Fibroblast of lung (primary cell): Measurements from ENCODE around the gene ELP4. TPM values are rescaled to one million over a fixed set of nuclear protein-coding genes. Genes with fewer than 3 reads are reported as not detected.

Experiments
- DNase-seq, 2 donors: peaks; one replicate each; pipeline versions ENCODE4 v3.0.0 to v3.0.0-alpha.2; 2010; ENCODE audit warnings: low read depth in 2 of 2
- H2AFZ ChIP-seq: 2 replicates; pipeline ENCODE4 v1.5.1; 2012; ENCODE audit warnings: low read length, control low read depth, inconsistent platforms
- H3K27ac ChIP-seq: 2 replicates; pipeline ENCODE4 v1.5.1; 2011; ENCODE audit warnings: low read length, control low read depth; ENCODE audit not compliant: insufficient read depth
- H3K27me3 ChIP-seq: 2 replicates; pipeline ENCODE4 v1.5.1; 2011; ENCODE audit warnings: mild to moderate bottlenecking, low read length; ENCODE audit not compliant: control insufficient read depth, insufficient read depth
- H3K36me3 ChIP-seq: 2 replicates; pipeline ENCODE4 v1.5.1; 2011; ENCODE audit warnings: low read length; ENCODE audit not compliant: control insufficient read depth, insufficient read depth
- H3K4me1 ChIP-seq: 2 replicates; pipeline ENCODE4 v1.5.1; 2011; ENCODE audit warnings: low read length; ENCODE audit not compliant: control insufficient read depth, insufficient read depth; ENCODE audit errors: extremely low read depth
- H3K4me2 ChIP-seq: 2 replicates; pipeline ENCODE4 v1.5.1; 2011; ENCODE audit warnings: low read length, control low read depth; ENCODE audit not compliant: insufficient read depth; ENCODE audit errors: extremely low read depth
- H3K4me3 ChIP-seq, 4 experiments: fragments of 200-600 bp in 1 of 4; sonication (generic) in 1 of 4; replicated peaks in 1 of 4; 2 replicates each; pipeline ENCODE4 v1.5.1; 2011 to 2016; ENCODE audit warnings: low read length in 4 of 4, low read depth in 3 of 4, mild to moderate bottlenecking in 3 of 4, control low read depth in 2 of 4, inconsistent platforms in 1 of 4, mixed read lengths in 1 of 4; ENCODE audit not compliant: insufficient read depth in 1 of 4; ENCODE audit errors: control extremely low read depth in 1 of 4
- H3K79me2 ChIP-seq: 2 replicates; pipeline ENCODE4 v1.5.1; 2012; ENCODE audit warnings: mild to moderate bottlenecking, low read length, inconsistent platforms; ENCODE audit not compliant: control insufficient read depth, insufficient read depth
- H3K9ac ChIP-seq: 2 replicates; pipeline ENCODE4 v1.5.1; 2011; ENCODE audit warnings: mild to moderate bottlenecking, low read length, control low read depth; ENCODE audit not compliant: insufficient read depth
- H3K9me3 ChIP-seq: 2 replicates; pipeline ENCODE4 v1.5.1; 2012; ENCODE audit warnings: low read depth, low read length; ENCODE audit not compliant: control insufficient read depth, insufficient read depth
- H4K20me1 ChIP-seq: 2 replicates; pipeline ENCODE4 v1.5.1; 2011; ENCODE audit warnings: low read length; ENCODE audit not compliant: control insufficient read depth, insufficient read depth; ENCODE audit errors: extremely low read depth
- CTCF ChIP-seq, 2 donors: IDR thresholded peaks in 1 of 2; conservative IDR thresholded peaks in 1 of 2; 1 replicate in 1 of 2; 2 replicates in 1 of 2; pipeline ENCODE4 v1.5.1; 2011 to 2012; ENCODE audit warnings: low read length in 2 of 2, control low read depth in 1 of 2, inconsistent platforms in 1 of 2, low read depth in 1 of 2, mild to moderate bottlenecking in 1 of 2
- EZH2 ChIP-seq: IDR thresholded peaks from 2 replicates; pipeline ENCODE4 v1.5.1; 2012; ENCODE audit warnings: low read length, control low read depth, mild to moderate bottlenecking; ENCODE audit errors: missing control alignments
- polyA plus RNA-seq, 2 donors: library from polyadenylated mRNA; depleted of rRNA in 1 of 2; stranded (reverse) in 1 of 2; unstranded in 1 of 2; fragments of >200 nt; gene quantifications; 2 replicates each; pipeline ENCODE4 v1.2.1, GENCODE V29; 2011 to 2012; ENCODE audit warnings: missing spikeins in 1 of 2
- total RNA-seq: library from RNA; depleted of rRNA; stranded (reverse); fragments of >200 nt; gene quantifications from 2 replicates; pipeline ENCODE4 v1.2.1, GENCODE V29; 2014

The ELP4 gene
- total and polyA plus RNA-seq, 2 donors (not counting 1 experiment from before 2014, with no cell fraction given) = 11.7 to 13.1 TPM

DNA sequence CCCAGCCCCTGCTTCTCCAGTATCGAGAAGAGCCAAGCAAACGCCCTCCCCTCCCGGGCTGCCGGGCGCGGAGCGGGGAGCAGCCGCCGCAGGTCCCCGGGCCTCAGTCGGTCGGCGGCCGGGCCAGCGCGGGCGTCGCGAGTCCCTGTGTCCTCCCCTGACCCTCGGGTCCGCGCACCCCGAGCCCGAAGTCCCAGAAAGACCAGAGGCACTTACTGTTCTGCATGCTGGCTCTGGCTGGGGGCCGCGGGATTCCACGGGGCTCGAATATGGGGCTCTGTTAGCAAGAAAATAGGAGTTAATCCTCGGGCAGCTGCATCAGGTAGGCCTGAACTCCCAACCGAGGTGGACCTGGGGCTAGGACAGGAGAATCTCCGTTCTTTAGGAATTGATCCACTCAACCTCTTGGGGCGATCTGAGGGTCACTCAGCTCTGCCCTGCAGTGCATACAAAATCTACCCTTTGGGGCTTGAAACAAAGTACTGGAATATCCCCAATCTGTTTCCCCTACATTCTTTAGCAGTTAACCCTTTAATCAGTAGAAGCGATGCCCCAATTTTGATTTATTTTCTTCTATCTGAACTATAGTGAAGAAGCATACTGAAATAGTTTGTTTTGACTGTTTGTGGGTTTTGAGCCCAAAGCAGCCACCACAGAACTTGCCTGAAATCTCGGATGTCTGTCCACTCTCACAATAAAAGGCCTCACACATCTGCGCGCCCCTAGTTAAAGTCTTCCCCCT, 296.8 kb downstream of the ELP4 start:
- peak in 1 of 2 donors; percentile 23 for DNase-seq
- H3K9me3 ChIP-seq = no peaks in the 10 kb centered on the region
- H3K36me3 ChIP-seq = no peaks in the 10 kb centered on the region
- H3K4me3 ChIP-seq = no peak overlapping the region
- TF ChIP-seq CTCF (conservative IDR thresholded peaks at IDR 0.05 in 1 of 2, IDR thresholded peaks at IDR 0.05 in 1 of 2; ENCODE audit: low read depth in 1 of 2, low read length in 2 of 2) (no peak), EZH2 (peak; percentile 74)
- H4K20me1 ChIP-seq = no peaks in the 10 kb centered on the region
- no peak overlapping the region for H3K4me2 ChIP-seq
- no peak overlapping the region for H2AFZ ChIP-seq
- no peak overlapping the region for H3K9ac ChIP-seq
- H3K27ac ChIP-seq = no peak overlapping the region
- H3K79me2 ChIP-seq = no peaks in the 10 kb centered on the region
- peaks cover 90% of the 10 kb centered on the region for H3K27me3 ChIP-seq
- H3K4me1 ChIP-seq = no peaks in the 10 kb centered on the region

DNA sequence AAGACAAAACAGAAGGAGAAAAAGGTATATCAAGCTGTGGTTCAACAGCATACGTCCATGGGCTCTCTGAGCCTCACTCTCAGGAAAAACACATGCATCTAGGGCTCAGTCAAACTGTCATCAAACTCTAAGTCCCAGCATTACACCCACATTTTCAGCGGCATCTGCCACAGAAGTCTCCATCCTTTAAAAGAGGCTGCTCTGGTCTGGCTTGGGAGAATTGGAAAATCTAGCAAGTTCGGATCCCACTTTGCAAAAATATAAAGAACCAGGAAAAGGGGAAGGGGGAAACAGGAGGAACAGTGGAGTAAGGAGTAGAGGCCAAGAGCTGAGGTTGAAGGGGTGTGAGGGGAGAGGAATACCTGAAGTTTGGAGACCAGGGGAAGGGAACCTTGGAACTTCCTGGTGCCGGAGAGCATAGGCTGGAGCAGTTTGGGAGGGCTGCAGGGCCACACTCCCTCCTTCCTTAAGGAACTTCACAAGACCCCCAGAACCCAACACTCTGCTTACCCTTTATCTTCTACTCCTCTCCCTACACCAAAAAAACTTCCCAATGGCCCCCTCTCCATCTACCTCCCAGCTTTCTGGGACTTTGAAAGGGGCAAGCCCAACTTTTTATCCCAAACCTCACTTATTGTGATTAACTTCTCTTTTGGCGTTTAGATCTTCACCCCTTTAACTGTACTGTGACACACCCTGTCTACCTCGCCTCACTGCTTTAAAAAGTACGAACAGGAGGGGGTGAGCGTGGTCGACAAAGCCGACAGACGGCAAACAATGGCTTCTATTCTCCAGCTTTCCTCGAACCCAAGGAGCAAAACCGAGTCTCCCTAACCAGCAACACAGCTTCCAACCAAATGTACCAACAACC, 297.6 kb downstream of the ELP4 start:
- H3K36me3 ChIP-seq = no peaks in the 10 kb centered on the region
- no peaks in the 10 kb centered on the region for H3K79me2 ChIP-seq
- H3K9ac ChIP-seq = no peak overlapping the region
- TF ChIP-seq CTCF (conservative IDR thresholded peaks at IDR 0.05 in 1 of 2, IDR thresholded peaks at IDR 0.05 in 1 of 2; ENCODE audit: low read depth in 1 of 2, low read length in 2 of 2) = no peak
- TF ChIP-seq EZH2 = peak; percentile 83
- peak overlapping the region in 1 of 4 experiments; percentile 11 for H3K4me3 ChIP-seq
- DNase-seq = peak in 1 of 2 donors; percentile 23
- H3K27me3 ChIP-seq = peaks cover 87% of the 10 kb centered on the region
- no peak overlapping the region for H3K27ac ChIP-seq
- no peak overlapping the region for H3K4me2 ChIP-seq
- H3K9me3 ChIP-seq = no peaks in the 10 kb centered on the region
- no peak overlapping the region for H2AFZ ChIP-seq
- no peaks in the 10 kb centered on the region for H3K4me1 ChIP-seq
- no peaks in the 10 kb centered on the region for H4K20me1 ChIP-seq
